ENCODE measurements around the gene WDR91.
"Not testable (repeated sequence)": the region's sequence is repeated elsewhere in the genome, so short reads cannot be mapped to it uniquely, and the experiment has no call there.

The WDR91 gene

GRCh38 chr7:135180122-135180521 is 31.2 kb downstream of the WDR91 start:
- peak; percentile 91 for DNase-seq (ENCODE audit: low spot score)
- FAIRE-seq: peak; percentile 93

DNA sequence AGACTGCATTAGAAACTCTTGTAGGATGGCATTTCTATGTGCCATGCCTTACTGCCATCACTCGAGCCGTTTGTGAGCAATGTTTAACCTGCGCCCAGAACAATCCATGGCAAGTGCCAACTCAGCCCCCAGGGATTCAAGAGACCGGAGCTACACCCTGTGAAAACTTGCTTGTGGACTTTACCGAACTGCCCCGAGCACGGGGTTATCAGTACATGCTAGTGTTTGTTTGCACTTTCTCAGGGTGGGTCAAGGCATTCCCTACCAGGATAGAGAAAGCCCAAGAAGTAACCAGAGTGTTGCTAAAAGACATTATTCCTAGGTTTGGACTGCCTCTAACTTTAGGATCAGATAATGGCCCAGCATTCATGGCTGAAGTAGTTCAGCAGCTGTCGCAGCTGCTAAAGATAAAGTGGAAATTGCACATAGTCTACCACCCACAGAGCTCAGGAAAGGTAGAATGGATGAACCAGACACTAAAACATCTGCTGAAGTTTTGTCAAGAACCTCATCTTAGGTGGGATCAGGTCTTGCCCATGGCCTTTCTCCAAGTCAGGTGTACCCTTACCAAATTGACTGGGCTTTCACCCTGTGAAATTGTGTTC is 31.9 kb downstream of the WDR91 start:
- DNase-seq (ENCODE audit: low spot score) (no peak), FAIRE-seq (no peak)

GRCh38 chr7:135178364-135178763 is 33.0 kb downstream of the WDR91 start:
- FAIRE-seq (no peak), DNase-seq (ENCODE audit: low spot score) (no peak)

DNA sequence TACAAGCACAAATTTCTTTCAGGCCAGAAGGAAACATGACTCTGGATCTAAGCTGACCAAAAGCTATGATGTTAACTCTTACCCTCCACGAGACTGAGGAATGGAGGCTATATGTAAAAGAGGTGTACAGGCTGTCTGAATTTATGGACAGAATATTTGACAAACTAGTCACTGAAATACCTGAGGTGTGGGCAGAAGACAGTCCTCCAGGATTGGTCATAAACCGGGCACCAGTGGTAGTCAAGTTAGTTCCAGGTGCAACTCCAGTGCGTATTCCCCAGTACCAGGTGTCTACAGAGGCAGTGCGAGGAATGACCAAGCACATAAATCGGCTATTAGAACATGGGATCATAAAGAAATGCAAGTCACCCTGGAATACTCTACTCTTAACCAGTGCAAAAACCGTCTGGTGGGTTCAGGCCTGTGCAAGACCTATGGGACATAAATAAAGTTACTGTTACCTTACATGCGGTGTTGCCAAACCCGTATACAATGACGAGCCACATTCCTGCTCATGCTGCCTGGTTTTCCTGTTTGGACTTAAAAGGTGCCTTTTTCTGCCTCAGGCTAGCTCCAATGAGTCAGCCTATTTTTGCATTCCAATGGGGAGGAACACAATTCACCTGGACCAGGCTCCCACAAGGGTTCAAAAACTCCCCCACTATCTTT is 34.2 kb downstream of the WDR91 start:
- FAIRE-seq (no peak), DNase-seq (ENCODE audit: low spot score) (peak; percentile 24)

DNA sequence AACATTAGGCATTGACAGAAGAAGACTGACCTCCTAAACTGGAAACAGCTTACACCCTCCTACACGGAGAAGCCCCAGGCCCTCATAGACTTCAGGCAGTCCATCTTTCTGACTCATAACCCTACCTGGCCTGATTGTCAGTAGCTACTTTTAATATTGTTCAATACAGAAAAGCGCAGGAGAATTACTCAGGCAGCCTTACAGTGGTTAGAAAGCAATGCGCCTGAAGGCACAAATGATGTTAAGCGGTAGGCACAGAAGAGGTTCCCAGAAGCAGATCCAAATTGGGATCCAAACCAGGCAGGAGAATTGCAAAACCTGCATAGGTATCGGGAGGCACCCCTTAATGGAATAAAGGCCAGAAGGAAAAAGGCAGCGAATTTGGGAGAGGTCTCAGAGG is 35.4 kb downstream of the WDR91 start:
- FAIRE-seq (no peak), DNase-seq (ENCODE audit: low spot score) (no peak)

DNA sequence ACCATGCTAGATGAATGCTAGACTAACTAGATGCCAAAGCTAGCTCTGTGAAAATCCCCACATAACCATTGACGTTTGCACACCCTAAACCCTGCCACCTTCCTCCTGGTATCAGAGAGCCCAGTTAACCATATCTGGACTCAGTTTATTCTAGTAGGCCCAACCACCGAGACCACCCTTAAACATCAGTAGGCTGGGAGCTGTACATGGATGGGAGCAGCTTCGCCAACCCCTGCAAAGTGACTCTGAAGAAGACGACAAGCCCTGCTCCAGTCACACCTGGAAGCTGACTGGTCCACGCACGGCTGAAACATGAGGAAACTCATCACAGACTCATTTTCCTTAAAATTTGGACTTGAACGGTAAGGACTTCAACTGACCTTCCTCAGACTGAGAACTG is 36.4 kb downstream of the WDR91 start:
- no peak for FAIRE-seq
- no peak for DNase-seq (ENCODE audit: low spot score)

GRCh38 chr7:135173916-135174315 is 37.4 kb downstream of the WDR91 start:
- FAIRE-seq; DNase-seq (ENCODE audit: low spot score): not testable (repeated sequence)

DNA sequence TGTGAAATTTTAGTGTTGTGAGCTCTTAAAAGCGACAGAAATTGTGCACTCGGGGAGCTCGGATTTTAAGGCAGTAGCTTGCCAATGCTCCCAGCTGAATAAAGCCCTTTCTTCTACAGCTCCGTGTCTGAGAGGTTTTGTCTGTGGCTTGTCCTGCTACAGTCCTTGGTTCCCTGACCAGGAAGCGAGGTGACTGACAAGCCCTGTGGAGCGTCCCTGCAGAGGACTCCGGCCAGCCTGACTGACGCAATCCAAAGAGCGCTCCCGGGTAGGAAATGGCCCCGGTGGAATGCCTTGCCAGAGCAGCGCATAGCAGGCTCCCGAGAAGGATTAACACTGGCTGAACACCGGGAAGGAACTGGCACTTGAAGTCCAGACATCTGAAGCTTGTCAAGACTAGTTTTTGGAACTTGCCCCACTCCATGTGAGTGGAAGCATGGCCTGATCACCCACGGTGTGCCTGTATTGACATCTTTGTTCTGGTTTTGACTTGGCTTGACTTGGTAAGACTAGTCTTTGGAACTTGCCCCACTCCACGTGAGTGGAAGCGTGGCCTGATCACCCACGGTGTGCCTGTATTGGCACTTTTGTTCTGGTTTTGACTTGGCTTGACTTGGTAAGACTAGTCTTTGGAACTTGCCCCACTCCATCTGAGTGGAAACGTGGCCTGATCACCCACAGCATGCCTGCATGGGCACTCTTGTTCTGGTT is 39.6 kb downstream of the WDR91 start:
- DNase-seq (ENCODE audit: low spot score): peak; percentile 92
- FAIRE-seq: peak; percentile 42

- FAIRE-seq: peak; percentile 82
- DNase-seq (ENCODE audit: low spot score): not testable (repeated sequence)
Measured at GRCh38 chr7:135170998-135171481, 40.3 kb downstream of the WDR91 start.

GRCh38 chr7:135170274-135170997 is 40.9 kb downstream of the WDR91 start, which contains the start of gene CYREN:
TSS of gene CYREN (minus strand) at chr7:135170707. CDS start at chr7:135168922, 1,785 bp downstream.
- DNase-seq (ENCODE audit: low spot score): peak; percentile 96
- FAIRE-seq: peak; percentile 44

- no peak for DNase-seq (ENCODE audit: low spot score)
Measured at GRCh38 chr7:135169964-135170273, 41.4 kb downstream of the WDR91 start.

GRCh38 chr7:135169141-135169963 is 42.0 kb downstream of the WDR91 start:
- DNase-seq (ENCODE audit: low spot score) (peak; percentile 74), FAIRE-seq (no peak)

More at GRCh38 chr7:135169964-135170273, 41.4 kb downstream of the WDR91 start:
- FAIRE-seq: no peak

- FAIRE-seq: no peak
- DNase-seq (ENCODE audit: low spot score): no peak
Measured at GRCh38 chr7:135168489-135169140, 42.7 kb downstream of the WDR91 start.

DNA sequence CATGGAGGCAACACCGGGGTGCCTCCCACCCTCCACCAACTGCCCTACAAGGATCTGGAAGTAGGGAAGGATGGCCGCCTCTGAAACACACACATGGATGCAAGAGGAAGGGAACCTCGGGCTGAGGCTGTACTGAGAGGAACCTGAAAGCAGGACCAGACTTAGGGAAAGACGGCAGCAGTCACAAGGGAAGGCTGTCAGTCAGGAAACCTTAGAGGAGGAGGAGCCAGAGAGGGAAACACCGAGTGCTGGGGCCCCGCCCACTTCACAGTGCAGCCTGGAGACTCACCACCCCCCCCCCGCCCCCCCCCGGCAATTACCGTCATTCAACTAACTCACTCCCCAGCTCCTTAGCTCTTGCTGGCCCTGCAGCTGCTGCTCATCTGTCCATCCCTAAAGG is 43.3 kb downstream of the WDR91 start:
- no peak for DNase-seq (ENCODE audit: low spot score)
- FAIRE-seq: no peak

- DNase-seq (ENCODE audit: low spot score) (no peak), FAIRE-seq (no peak)
Measured at GRCh38 chr7:135167365-135167917, 43.9 kb downstream of the WDR91 start.

- DNase-seq (ENCODE audit: low spot score) (no peak), FAIRE-seq (no peak)
Measured at GRCh38 chr7:135166338-135166990, 44.9 kb downstream of the WDR91 start.

- DNase-seq (ENCODE audit: low spot score) (no peak), FAIRE-seq (no peak)
Measured at GRCh38 chr7:135165862-135166261, 45.5 kb downstream of the WDR91 start.

DNA sequence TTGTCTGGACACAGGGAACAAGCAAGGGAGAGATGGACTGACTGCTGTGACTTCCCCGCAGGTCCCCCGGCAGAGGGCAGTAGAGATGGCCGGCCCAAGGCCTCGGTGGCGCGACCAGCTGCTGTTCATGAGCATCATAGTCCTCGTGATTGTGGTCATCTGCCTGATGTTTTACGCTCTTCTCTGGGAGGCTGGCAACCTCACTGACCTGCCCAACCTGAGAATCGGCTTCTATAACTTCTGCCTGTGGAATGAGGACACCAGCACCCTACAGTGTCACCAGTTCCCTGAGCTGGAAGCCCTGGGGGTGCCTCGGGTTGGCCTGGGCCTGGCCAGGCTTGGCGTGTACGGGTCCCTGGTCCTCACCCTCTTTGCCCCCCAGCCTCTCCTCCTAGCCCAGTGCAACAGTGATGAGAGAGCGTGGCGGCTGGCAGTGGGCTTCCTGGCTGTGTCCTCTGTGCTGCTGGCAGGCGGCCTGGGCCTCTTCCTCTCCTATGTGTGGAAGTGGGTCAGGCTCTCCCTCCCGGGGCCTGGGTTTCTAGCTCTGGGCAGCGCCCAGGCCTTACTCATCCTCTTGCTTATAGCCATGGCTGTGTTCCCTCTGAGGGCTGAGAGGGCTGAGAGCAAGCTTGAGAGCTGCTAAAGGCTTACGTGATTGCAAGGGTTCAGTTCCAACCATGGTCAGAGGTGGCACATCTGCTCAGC is 46.8 kb downstream of the WDR91 start:
- DNase-seq (ENCODE audit: low spot score) (no peak), FAIRE-seq (no peak)

Data from RCC 7860 (cell line).